Natural killer cell treated with Interleukin-12 subunit alpha and Interleukin-12 subunit beta and Interleukin-15 and Interleukin-18, amount 100 ng/mL, for 72 hours (primary cell): ENCODE results near the gene CENPQ. TPM values are rescaled to one million over a fixed set of nuclear protein-coding genes. Genes with fewer than 3 reads are reported as not detected.

ENCODE experiments used
- ATAC-seq, 2 donors: fragments of 150-1000 bp; cut with Tn5 transposase in 1 of 2; sonication (Bioruptor Pico), chemical (Tn5 transposase) in 1 of 2; 2 replicates each; pipeline ENCODE4 v1.10.0; 2021
- DNase-seq: peaks from one replicate; pipeline ENCODE4 v3.0.0; 2022; ENCODE audit warnings: low spot score
- H3K27ac Mint-ChIP-seq, 2 donors: 1 replicate in 1 of 2; 2 replicates in 1 of 2; pipeline ENCODE4 v1.8.0; 2022; ENCODE audit warnings: mixed read lengths in 2 of 2, mild to moderate bottlenecking in 1 of 2, moderate library complexity in 1 of 2
- H3K27me3 Mint-ChIP-seq, 2 donors: 1 replicate in 1 of 2; 2 replicates in 1 of 2; pipeline ENCODE4 v1.8.0; 2022; ENCODE audit warnings: mixed read lengths in 2 of 2
- H3K36me3 Mint-ChIP-seq: one replicate; pipeline ENCODE4 v1.8.0; 2022; ENCODE audit warnings: mixed read lengths
- H3K4me1 Mint-ChIP-seq, 2 donors: 1 replicate in 1 of 2; 2 replicates in 1 of 2; pipeline ENCODE4 v1.8.0; 2022; ENCODE audit warnings: low read depth in 2 of 2, mixed read lengths in 2 of 2, mild to moderate bottlenecking in 1 of 2
- H3K4me3 Mint-ChIP-seq: one replicate; pipeline ENCODE4 v1.8.0; 2022; ENCODE audit warnings: mixed read lengths
- H3K9me3 Mint-ChIP-seq: 2 replicates; pipeline ENCODE4 v1.8.0; 2022; ENCODE audit warnings: mixed read lengths
- total RNA-seq, 2 donors: library from RNA; stranded (reverse); gene quantifications; one replicate each; pipeline ENCODE4 v1.2.3, GENCODE V29; 2022

CENPQ gene, protein sequence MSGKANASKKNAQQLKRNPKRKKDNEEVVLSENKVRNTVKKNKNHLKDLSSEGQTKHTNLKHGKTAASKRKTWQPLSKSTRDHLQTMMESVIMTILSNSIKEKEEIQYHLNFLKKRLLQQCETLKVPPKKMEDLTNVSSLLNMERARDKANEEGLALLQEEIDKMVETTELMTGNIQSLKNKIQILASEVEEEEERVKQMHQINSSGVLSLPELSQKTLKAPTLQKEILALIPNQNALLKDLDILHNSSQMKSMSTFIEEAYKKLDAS
- 10 to 100 TPM in 1 of 2 donors, 1 to 10 TPM in 1; 7.4 to 11.3 TPM for total RNA-seq

DNA sequence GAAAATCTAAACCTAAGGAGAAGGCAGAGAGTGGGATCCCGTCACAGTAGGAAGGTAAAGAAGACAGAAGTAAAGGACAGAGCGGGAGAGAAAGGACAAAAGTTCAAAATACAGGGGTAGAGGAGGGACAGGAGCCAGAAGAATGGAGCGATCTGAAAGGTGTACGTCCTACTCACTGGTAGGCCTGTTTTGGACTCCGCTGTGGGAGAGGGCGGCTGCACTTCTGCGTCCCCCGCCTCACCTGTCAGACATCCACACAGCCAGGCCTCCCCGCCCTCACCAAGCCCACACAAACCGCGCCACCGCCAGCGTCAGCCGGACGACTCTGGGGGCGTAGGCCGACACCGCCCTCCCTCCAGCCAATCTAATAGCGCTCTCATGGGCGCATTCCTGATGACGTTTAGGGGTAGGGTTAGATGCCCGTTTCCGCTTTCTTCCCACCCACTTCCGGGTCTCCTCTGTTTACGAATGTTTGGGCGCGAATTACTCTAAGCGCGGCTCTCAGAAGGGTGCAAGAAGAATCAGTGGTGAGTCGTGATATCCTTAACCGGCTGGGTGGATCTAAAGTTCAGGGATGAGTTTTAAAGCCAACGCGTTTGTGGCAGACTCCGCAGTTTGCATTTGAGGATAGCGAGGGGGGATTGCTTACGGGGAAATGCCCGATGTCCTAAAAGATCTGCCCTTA, at the start of gene CENPQ, which contains the start of gene MMUT:
Gene CENPQ (plus strand): TSS at position 444 of the 685 bp plus-strand sequence. CDS start 6,807 bp downstream, outside the sequence.
Gene MMUT (minus strand): TSS at position 327 of the 685 bp plus-strand sequence. CDS start 3,787 bp downstream, outside the sequence.
- Mint-ChIP-seq H3K27ac (peak within 1 kb of the TSS; percentile 92 to 95), H3K36me3 (peaks cover 11% of the 10 kb centered on the region), H3K4me1 (peaks cover 38 to 40% of the 10 kb centered on the region in 2 donors), H3K4me3 (peak within 1 kb of the TSS; percentile 100), H3K9me3 (no peaks in the 10 kb centered on the region), H3K27me3 (no peaks in the 10 kb centered on the region)
- ATAC-seq: peak; percentile 99 to 100
- DNase-seq: peak; percentile 95

DNA sequence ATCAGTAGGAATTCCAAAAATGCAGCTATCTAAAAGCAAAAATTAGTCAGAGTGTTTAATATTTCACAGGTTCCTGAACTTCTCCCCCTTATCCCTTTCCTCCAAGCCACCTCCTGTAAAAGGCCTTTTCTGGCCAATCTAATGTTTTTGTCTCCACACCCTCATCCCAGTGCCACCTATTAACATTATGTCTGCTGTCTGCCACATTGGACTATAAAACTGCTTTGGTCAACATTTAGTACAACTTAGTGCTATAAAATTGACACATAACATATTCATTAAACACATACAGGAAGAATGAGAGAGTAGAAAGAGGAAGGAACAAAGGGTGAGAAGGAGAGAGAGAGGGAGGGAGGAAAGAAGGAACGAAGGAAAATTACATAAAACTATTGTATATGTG, 47.8 kb upstream of the CENPQ start:
- Mint-ChIP-seq H3K4me3 (no peak overlapping the region), H3K4me1 (no peaks in the 10 kb centered on the region), H3K36me3 (no peaks in the 10 kb centered on the region), H3K27me3 (peaks cover 6 to 23% of the 10 kb centered on the region in 2 donors), H3K27ac (no peak overlapping the region), H3K9me3 (no peaks in the 10 kb centered on the region)
- no peak for ATAC-seq
- DNase-seq: no peak

DNA sequence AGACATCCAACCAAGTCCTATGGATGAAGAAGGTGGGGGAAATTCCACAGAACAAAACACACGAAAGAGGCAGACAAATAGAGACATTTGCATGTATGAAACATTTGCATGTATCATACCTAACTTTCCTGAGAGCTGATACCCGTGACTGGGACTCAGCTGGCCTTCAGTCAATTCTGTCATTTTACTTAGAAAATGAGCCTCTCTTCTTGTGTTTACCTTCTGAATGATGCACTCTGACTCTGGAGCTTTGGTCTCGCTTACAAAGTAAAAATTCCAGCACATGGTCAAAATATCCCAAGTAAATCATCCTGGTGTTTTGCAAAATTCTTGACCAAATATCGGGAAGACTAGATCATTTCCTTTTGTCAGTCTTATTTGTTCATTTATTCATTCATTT, 47.0 kb upstream of the CENPQ start:
- Mint-ChIP-seq H3K4me1 (no peaks in the 10 kb centered on the region), H3K4me3 (no peak overlapping the region), H3K36me3 (no peaks in the 10 kb centered on the region), H3K9me3 (no peaks in the 10 kb centered on the region), H3K27me3 (peaks cover 9 to 23% of the 10 kb centered on the region in 2 donors), H3K27ac (no peak overlapping the region)
- no peak for ATAC-seq
- no peak for DNase-seq

DNA sequence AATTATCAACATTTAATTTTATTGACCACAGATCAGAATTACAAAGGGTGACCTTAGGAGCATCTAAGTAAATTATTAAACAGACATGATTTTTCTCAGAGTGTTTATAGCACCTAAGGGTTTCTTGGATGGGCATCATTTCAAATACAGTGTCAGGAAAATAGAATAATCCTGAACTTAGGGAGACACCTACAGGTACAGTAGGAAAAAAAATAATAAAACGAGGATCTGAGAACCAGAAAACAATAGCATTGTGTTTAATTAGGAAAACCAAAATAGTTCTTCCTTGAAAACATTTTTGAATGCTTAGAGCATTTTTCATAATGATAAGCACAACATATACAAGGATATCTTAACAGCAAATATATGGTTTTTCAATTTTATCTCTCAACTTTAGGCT, 39.4 kb upstream of the CENPQ start:
- Mint-ChIP-seq H3K9me3 (no peaks in the 10 kb centered on the region), H3K27ac (no peak overlapping the region), H3K4me3 (no peak overlapping the region), H3K36me3 (peaks cover 5% of the 10 kb centered on the region), H3K4me1 (no peaks in the 10 kb centered on the region), H3K27me3 (peaks cover 0 to 3% of the 10 kb centered on the region in 2 donors)
- DNase-seq (no peak), ATAC-seq (no peak)

DNA sequence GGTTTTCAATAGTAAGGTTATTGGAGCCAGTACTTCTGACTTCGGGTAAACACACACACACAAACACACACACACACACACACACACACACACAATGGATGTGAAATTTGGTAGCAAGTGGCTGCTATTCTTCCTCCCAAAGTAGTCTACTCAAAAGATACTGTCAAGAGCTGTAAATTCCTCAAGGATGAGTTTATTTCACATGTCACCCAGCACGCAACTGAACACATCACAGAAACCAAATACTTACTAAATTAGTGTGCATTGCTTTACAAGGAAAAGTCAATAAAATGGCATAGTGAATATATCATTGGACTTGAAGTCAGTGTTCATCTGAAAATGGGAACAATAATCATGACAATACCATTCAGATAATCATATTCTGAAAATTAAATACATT, 33.0 kb upstream of the CENPQ start:
- H3K4me1 Mint-ChIP-seq: no peaks in the 10 kb centered on the region
- no peak overlapping the region for H3K27ac Mint-ChIP-seq
- H3K27me3 Mint-ChIP-seq: no peaks in the 10 kb centered on the region
- no peak for DNase-seq
- no peaks in the 10 kb centered on the region for H3K9me3 Mint-ChIP-seq
- H3K36me3 Mint-ChIP-seq: peaks cover 13% of the 10 kb centered on the region
- no peak overlapping the region for H3K4me3 Mint-ChIP-seq
- no peak for ATAC-seq

DNA sequence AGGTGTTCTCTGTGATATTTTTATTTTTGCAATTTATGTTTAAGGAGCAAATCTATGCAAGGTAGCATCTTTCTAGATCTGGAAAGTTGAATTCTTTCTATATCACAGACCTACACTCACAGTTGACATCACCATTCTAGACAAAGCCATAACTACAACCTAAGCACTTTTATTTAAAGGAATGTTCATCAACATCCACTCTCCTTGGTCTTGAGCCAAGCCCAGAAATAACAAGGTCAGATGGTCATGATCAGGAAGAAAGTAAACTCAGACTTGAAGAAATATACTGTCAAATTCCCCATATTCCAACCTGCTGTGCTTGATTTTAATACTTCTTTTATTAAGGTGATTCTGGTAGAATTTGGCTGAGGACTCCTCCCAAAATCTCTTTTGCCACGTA, 32.3 kb upstream of the CENPQ start:
- Mint-ChIP-seq H3K27ac (no peak overlapping the region), H3K4me3 (no peak overlapping the region), H3K4me1 (no peaks in the 10 kb centered on the region), H3K27me3 (no peaks in the 10 kb centered on the region), H3K9me3 (no peaks in the 10 kb centered on the region), H3K36me3 (peaks cover 13% of the 10 kb centered on the region)
- DNase-seq (no peak), ATAC-seq (no peak)

DNA sequence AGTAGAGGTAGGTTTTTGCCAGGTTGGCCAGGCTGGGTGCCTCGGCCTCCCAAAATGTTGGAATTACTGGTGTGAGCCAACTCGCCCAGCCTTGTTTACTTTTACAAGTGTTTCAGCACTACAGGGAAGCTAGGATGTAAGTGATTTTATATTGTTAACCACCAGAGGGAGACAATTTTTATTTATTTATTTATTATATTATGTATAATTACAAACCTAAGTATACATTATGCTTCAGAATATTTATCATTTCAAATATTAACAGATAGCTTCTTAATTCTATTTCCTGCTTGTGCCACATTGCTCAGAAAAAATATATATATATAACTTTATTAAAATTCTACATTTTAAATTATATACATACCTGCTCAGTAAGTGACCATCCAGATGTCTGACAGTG, 9.9 kb upstream of the CENPQ start:
- H3K4me3 Mint-ChIP-seq: no peak overlapping the region
- H3K4me1 Mint-ChIP-seq: no peaks in the 10 kb centered on the region
- H3K27ac Mint-ChIP-seq: no peak overlapping the region
- no peak for DNase-seq
- no peak for ATAC-seq
- H3K27me3 Mint-ChIP-seq: no peaks in the 10 kb centered on the region
- no peaks in the 10 kb centered on the region for H3K9me3 Mint-ChIP-seq
- H3K36me3 Mint-ChIP-seq: peaks cover 16% of the 10 kb centered on the region

DNA sequence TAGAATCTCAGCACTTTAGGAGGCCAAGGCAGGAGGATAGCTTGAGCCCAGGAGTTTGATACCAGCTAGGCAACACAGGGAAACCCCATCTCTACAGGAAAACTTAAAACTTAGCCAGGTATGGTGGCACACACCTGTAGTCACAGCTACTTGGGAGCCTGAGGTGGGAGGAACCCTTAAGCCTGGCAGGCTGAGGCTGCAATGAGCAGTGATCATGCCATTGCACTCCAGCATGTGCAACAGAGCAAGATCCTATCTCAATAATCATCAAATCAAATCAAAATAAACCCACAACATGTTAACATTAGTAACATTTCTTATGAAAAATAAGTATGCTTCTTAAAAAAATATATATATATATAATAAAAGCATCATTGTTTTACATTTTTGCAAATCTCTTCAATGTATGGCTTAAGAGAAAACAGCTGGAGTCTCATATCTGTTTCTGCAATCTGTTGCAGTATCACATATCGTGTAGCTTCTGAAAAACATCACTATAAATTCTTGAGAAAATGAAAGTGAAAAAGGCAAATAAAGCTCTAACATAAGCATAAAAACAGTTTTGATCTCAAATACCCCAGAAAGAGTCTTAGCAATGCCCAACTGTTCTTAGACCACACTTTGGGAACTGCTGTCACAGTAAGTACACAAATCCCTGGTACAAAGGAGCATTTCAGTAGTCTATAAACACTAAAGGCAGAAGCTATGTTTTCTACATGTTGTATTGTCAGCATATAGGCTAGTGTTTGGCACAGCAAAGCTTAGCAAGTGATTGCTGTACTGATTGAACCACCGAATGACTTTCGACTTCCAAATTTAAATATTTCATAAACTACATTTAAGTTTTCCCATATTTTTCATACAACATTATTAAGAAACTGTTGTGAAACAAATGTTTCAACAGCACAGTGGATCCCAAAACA, 8.1 kb upstream of the CENPQ start:
- Mint-ChIP-seq H3K9me3 (no peaks in the 10 kb centered on the region), H3K36me3 (peaks cover 12% of the 10 kb centered on the region), H3K27me3 (no peaks in the 10 kb centered on the region), H3K4me3 (no peak overlapping the region), H3K4me1 (peaks cover 0 to 4% of the 10 kb centered on the region in 2 donors), H3K27ac (no peak overlapping the region)
- DNase-seq: no peak
- no peak for ATAC-seq

DNA sequence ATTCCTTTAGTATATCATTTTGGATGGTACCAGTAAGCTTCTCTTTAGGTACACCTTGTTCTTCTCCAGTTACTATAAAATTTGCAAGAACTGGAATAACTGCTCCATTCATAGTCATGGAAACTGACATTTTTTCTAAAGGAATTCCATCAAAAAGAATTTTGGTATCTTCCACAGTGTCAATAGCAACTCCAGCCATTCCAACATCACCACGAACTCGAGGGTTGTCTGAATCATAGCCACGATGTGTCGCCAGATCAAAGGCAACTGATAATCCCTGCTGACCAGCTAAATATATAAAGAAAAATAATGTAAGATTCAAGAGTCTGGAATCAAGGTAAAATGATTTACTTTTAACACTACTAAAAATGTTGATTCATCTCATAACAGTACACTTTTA, 5.4 kb upstream of the CENPQ start:
- DNase-seq (no peak), ATAC-seq (no peak)
- Mint-ChIP-seq H3K9me3 (no peaks in the 10 kb centered on the region), H3K4me3 (no peak overlapping the region), H3K27ac (no peak overlapping the region), H3K36me3 (peaks cover 16% of the 10 kb centered on the region), H3K27me3 (no peaks in the 10 kb centered on the region), H3K4me1 (peaks cover 11 to 15% of the 10 kb centered on the region in 2 donors)

DNA sequence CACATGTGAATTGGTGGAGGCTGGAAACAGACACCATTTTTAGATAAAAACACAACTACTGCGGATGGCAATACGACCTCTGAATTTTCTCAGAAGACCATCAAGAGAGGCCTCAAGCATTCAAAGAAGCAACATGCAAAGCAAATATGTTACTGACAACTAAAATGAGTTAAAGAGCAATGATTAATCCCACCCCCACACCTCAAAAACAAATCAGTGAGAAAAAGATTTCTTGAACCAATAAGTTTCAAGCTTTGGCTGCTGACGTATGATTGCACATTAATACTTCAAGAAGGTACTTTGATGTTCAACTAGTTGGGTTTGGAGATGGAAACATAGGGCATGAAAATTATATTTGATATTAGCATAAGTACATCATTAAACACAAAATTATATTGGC, 1.1 kb upstream of the CENPQ start:
- DNase-seq (no peak), ATAC-seq (no peak)
- Mint-ChIP-seq H3K4me1 (peaks cover 35 to 40% of the 10 kb centered on the region in 2 donors), H3K27ac (peak overlapping the region; percentile 92 to 95), H3K9me3 (no peaks in the 10 kb centered on the region), H3K36me3 (peaks cover 13% of the 10 kb centered on the region), H3K27me3 (no peaks in the 10 kb centered on the region), H3K4me3 (peak overlapping the region; percentile 100)

DNA sequence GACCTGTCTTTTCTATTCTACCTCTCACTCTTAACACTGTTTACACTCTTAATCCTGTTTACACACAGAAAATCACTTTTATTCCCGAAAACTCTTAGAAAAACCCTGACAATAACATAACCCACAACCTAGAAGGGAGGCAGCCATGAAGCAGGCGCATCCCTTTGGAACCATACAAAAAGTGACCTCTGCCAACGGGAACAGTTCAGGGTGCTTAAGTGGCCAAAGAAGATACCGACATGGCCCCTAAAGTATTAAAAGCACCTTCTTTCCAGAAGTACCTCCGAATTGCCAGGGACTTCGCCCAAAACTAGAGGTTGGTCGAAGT, 607 bp upstream of the CENPQ start:
- peak overlapping the region; percentile 100 for H3K4me3 Mint-ChIP-seq
- peaks cover 11% of the 10 kb centered on the region for H3K36me3 Mint-ChIP-seq
- H3K9me3 Mint-ChIP-seq: no peaks in the 10 kb centered on the region
- no peaks in the 10 kb centered on the region for H3K27me3 Mint-ChIP-seq
- DNase-seq (no peak), ATAC-seq (no peak)
- peaks cover 35 to 40% of the 10 kb centered on the region in 2 donors for H3K4me1 Mint-ChIP-seq
- peak overlapping the region; percentile 92 to 95 for H3K27ac Mint-ChIP-seq

DNA sequence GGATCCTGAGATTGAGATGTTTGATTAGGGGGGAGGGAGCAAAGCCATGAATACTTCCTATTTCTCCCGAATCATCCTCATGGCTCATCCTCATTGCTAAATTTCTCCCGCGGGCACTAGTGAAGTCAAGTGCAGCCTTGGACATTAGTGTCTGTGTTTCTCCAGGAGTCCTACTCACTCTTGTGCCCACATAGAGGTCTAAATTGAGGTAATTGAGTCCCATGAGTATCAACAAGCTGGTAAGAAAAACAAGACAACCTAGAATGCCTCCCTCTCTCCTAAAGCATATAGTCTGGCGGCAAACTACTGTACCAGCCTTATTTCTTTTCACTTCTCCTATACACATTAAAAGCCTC, 420 bp downstream of the CENPQ start:
- peak in 1 of 2 donors; percentile 9 for ATAC-seq
- peaks cover 38 to 40% of the 10 kb centered on the region in 2 donors for H3K4me1 Mint-ChIP-seq
- peak overlapping the region; percentile 92 to 95 for H3K27ac Mint-ChIP-seq

DNA sequence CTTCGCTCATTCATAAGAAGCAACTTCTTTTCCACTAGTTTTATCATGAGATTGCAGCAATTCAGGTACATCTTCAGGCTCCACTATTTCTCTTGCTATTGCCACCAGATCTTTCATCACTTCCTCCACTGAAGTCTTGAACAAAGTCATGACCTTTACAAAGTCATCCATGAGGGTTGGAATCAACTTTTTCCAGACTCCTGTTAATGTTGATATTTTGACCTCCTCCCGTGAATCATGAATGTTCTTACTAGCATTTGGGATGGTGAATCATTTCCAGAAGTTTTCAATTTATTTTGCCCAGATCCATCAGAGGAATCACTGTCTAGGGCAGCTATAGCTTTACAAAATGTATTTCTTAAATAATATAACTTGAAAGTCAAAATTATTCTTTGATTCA, 1.5 kb downstream of the CENPQ start:
- H3K4me1 Mint-ChIP-seq: peaks cover 37 to 38% of the 10 kb centered on the region in 2 donors
- no peaks in the 10 kb centered on the region for H3K27me3 Mint-ChIP-seq
- no peaks in the 10 kb centered on the region for H3K9me3 Mint-ChIP-seq
- H3K4me3 Mint-ChIP-seq: peak overlapping the region; percentile 100
- DNase-seq (no peak), ATAC-seq (no peak)
- peak overlapping the region; percentile 92 to 95 for H3K27ac Mint-ChIP-seq
- H3K36me3 Mint-ChIP-seq: peaks cover 6% of the 10 kb centered on the region

More for the DNA sequence above, 420 bp downstream of the CENPQ start:
- H3K4me3 Mint-ChIP-seq: peak overlapping the region; percentile 100
- H3K9me3 Mint-ChIP-seq: no peaks in the 10 kb centered on the region
- no peaks in the 10 kb centered on the region for H3K27me3 Mint-ChIP-seq
- DNase-seq: no peak
- H3K36me3 Mint-ChIP-seq: peaks cover 11% of the 10 kb centered on the region

DNA sequence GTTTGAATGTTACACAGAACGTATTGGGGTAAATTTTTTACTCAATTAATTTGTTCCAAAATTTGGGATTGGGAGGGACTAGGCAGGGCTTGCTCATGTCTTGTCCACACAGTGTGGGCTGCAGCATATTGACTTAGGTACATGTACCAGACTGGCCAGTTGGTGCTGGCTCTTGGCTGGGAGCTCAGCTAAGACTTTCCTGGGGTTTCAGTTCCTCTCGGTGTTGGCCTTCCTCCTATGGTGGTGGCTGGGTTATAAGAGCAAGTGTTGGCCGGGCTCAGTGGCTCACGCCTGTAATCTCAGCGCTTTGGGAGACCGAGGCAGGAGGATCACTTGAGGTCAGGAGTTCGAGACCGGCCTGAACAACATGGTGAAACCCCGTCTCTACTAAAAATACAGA, 4.9 kb downstream of the CENPQ start:
- H3K27me3 Mint-ChIP-seq: no peaks in the 10 kb centered on the region
- ATAC-seq: no peak

More for the DNA sequence above, 4.9 kb downstream of the CENPQ start:
- Mint-ChIP-seq H3K4me1 (peaks cover 22 to 24% of the 10 kb centered on the region in 2 donors), H3K36me3 (peaks cover 3% of the 10 kb centered on the region), H3K27ac (no peak overlapping the region), H3K9me3 (no peaks in the 10 kb centered on the region), H3K4me3 (no peak overlapping the region)
- no peak for DNase-seq
